HG03159 (cell line): ENCODE data around the gene DHRS7C.

ENCODE experiments used
- ATAC-seq: cut with Tn5 transposase; IDR thresholded peaks from one replicate; pipeline ENCODE4 v1.9.1; 2021; ENCODE audit warnings: mild to moderate bottlenecking, moderate library complexity; ENCODE audit not compliant: unreplicated experiment

The DHRS7C gene

GRCh38 chr17:9790889-9791876 is at the start of gene DHRS7C:
Gene DHRS7C (minus strand): TSS chr17:9791592. CDS start chr17:9791284, 308 bp downstream.
- ATAC-seq, result no peak

- no peak for ATAC-seq
These were observed 48.0 kb upstream of the DHRS7C start for GRCh38 chr17:9839433-9839832.

- ATAC-seq, result no peak
These were observed 46.4 kb upstream of the DHRS7C start for GRCh38 chr17:9837551-9838471.

- ATAC-seq, result no peak
These were observed 42.5 kb upstream of the DHRS7C start for GRCh38 chr17:9833922-9834321.

- no peak for ATAC-seq
These were observed 39.3 kb upstream of the DHRS7C start for GRCh38 chr17:9830711-9831110.

GRCh38 chr17:9829343-9829742 is 38.0 kb upstream of the DHRS7C start:
- no peak for ATAC-seq

GRCh38 chr17:9828296-9829295 is 37.2 kb upstream of the DHRS7C start:
- no peak for ATAC-seq

- no peak for ATAC-seq
These were observed 34.3 kb upstream of the DHRS7C start, which contains the start of gene GLP2R for GRCh38 chr17:9825641-9826150. Gene GLP2R (plus strand): TSS chr17:9825924. CDS start chr17:9826064, 140 bp downstream.

- no peak for ATAC-seq
These were observed 33.5 kb upstream of the DHRS7C start for GRCh38 chr17:9824797-9825338.

- no peak for ATAC-seq
These were observed 32.7 kb upstream of the DHRS7C start for GRCh38 chr17:9824094-9824493.

- ATAC-seq, result no peak
These were observed 30.5 kb upstream of the DHRS7C start, which contains the start of gene GSG1L2 for GRCh38 chr17:9821921-9822320. Gene GSG1L2 (minus strand): TSS chr17:9822079. CDS start chr17:9822071, 8 bp downstream.

GRCh38 chr17:9820448-9820847 is 29.1 kb upstream of the DHRS7C start:
- no peak for ATAC-seq

GRCh38 chr17:9818760-9819159 is 27.4 kb upstream of the DHRS7C start:
- no peak for ATAC-seq

- ATAC-seq, result no peak
These were observed 25.7 kb upstream of the DHRS7C start for GRCh38 chr17:9817086-9817485.

- ATAC-seq, result no peak
These were observed 25.1 kb upstream of the DHRS7C start for GRCh38 chr17:9816472-9816871.

- no peak for ATAC-seq
These were observed 23.0 kb upstream of the DHRS7C start for GRCh38 chr17:9814337-9814945.

GRCh38 chr17:9813166-9813565 is 21.8 kb upstream of the DHRS7C start:
- ATAC-seq, result no peak

GRCh38 chr17:9811537-9811936 is 20.1 kb upstream of the DHRS7C start:
- no peak for ATAC-seq

GRCh38 chr17:9811086-9811485 is 19.7 kb upstream of the DHRS7C start:
- ATAC-seq, result no peak
